ENCODE measurements around the gene CRAMP1.

DNA sequence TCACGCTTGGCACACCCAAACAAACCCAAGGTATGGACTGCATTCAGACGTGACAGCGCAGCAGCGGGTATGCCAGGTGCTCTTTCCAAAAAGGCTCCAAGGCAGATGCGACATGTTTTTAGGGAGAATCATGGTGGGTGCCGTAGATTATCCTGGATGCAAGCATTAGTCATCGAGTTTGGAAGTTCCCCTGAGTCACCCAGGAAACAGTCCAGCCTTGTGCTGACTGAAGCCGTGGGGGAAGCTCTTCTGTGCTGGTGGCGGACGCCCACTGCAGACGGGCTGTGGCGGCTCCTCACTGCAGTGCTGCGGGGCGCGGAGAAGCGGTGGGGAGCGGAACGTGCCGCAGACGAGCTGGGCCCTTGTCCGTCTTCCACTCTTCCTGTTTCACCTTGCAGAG is 79.8 kb downstream of the CRAMP1 start:
- TF ChIP-seq POLR2AphosphoS5 (IDR thresholded peaks at IDR 0.05; ENCODE audit: low read depth, low read length) (no peak), TCF7L2 (IDR thresholded peaks at IDR 0.05; ENCODE audit: low read depth, low read length) (no peak)
- TF ChIP-seq, protein P1, sequence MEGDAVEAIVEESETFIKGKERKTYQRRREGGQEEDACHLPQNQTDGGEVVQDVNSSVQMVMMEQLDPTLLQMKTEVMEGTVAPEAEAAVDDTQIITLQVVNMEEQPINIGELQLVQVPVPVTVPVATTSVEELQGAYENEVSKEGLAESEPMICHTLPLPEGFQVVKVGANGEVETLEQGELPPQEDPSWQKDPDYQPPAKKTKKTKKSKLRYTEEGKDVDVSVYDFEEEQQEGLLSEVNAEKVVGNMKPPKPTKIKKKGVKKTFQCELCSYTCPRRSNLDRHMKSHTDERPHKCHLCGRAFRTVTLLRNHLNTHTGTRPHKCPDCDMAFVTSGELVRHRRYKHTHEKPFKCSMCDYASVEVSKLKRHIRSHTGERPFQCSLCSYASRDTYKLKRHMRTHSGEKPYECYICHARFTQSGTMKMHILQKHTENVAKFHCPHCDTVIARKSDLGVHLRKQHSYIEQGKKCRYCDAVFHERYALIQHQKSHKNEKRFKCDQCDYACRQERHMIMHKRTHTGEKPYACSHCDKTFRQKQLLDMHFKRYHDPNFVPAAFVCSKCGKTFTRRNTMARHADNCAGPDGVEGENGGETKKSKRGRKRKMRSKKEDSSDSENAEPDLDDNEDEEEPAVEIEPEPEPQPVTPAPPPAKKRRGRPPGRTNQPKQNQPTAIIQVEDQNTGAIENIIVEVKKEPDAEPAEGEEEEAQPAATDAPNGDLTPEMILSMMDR (IDR thresholded peaks at IDR 0.05) = no peak
